ENCODE results near the gene TEAD4.

The TEAD4 gene

DNA sequence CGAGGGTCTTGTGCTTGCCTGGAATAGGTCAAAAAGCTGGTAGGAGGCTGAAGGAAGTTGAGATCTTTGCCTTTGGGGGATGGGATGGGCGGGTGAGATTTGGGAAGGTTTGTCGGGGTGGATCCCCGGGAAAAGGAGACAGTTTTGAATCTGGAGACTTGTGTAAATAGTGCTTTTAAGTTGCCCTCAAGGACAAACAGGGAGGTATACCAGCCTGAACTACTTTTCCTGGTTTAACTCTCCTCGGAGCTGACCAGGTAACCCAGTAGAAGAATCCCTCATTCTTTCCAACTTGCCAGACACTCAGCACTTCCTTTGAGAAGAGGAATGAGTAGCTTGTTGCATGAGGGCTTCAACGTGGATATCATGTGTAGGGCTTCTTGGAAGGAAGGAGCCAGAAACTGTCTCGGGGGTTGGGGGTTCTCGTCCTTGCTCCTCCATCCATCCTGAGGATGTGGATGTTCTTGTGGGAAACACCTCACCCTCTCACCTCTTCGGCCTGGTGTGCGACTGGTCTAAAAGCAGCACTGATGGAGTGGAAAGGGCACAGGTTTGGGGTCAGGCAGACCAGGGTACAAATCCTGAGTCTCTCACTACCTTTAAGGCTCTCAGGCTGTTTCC, 1.9 kb downstream of the TEAD4 start:
- DNase-seq = no peak

GRCh38 chr12:2961705-2962104, 2.5 kb downstream of the TEAD4 start:
- no peak for DNase-seq

GRCh38 chr12:2963154-2963759, 4.1 kb downstream of the TEAD4 start:
- DNase-seq = no peak

GRCh38 chr12:2963760-2964292, 4.6 kb downstream of the TEAD4 start:
- DNase-seq = no peak

DNA sequence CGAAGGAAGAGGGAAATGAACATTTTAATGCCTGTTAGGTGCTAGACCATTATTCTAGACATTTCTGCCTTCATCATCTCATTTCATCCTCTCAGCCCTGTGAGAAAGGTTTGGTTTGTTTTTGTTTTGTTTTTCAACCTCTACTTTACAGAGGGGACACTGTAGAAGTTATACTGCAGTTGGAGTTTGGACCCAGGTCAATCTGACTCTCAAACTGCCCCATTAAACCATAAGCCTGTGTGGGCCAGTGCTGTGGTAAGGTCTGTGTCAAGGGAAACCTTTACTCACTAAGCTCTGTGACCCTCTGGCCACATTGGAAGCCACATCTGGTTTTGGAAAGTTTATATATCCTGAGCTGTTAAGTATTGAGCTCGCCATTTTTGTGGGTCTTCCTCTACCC, 8.5 kb downstream of the TEAD4 start:
- no peak for DNase-seq

GRCh38 chr12:2970744-2971143, 11.5 kb downstream of the TEAD4 start:
- no peak for DNase-seq

- DNase-seq = no peak
These were observed 14.4 kb downstream of the TEAD4 start for GRCh38 chr12:2973566-2973965.

- DNase-seq = no peak
These were observed 15.4 kb downstream of the TEAD4 start for GRCh38 chr12:2974560-2974971.

- no peak for DNase-seq
These were observed 17.4 kb downstream of the TEAD4 start for GRCh38 chr12:2976581-2976996.

GRCh38 chr12:2977776-2978175, 18.6 kb downstream of the TEAD4 start:
- no peak for DNase-seq

DNA sequence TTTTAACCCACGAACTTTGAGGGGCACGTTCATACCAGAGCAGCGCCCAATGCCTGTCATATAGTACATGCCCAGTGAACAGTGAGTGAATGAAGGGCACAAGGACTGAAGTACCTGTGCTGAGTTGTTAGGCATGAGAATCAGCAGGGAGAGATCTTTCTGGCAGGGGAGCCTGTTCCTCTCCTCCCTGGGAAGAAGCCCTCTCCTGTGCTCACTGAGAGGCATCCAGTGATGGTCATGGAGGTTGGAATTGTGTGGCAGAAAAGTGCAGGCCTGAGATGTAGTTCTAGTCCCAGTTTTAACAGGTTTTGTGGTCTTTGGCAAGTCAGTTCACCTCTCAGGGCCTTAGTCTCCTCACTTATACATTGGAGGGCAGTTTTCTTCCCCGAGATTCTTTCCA, 20.6 kb downstream of the TEAD4 start:
- no peak for DNase-seq

GRCh38 chr12:2980630-2981029, 21.4 kb downstream of the TEAD4 start:
- DNase-seq = no peak

DNA sequence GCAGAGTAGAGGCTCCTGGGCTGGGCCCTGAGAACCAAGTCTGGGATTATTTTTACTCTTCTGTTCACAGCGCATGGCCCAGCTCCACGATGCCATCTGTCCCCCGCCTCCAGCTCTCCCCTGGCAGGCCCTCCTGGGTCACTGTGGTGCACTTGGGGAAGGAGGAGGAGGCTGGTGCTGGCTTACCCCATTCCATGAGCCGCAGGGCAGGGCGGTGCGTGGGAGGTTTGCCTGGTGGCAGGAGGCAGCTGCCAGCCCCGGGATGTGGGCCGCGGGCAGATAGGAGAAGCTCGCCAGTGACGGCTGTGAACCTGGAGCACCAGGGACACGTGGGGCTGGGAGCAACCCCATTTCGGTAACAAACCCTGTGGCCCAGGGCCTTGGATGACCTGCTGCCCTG, 23.2 kb downstream of the TEAD4 start:
- DNase-seq = no peak

GRCh38 chr12:2984249-2984648, 25.1 kb downstream of the TEAD4 start:
- DNase-seq = no peak

GRCh38 chr12:2984698-2985097, 25.5 kb downstream of the TEAD4 start:
- no peak for DNase-seq

- DNase-seq = no peak
These were observed 27.7 kb downstream of the TEAD4 start for GRCh38 chr12:2986876-2987275.

DNA sequence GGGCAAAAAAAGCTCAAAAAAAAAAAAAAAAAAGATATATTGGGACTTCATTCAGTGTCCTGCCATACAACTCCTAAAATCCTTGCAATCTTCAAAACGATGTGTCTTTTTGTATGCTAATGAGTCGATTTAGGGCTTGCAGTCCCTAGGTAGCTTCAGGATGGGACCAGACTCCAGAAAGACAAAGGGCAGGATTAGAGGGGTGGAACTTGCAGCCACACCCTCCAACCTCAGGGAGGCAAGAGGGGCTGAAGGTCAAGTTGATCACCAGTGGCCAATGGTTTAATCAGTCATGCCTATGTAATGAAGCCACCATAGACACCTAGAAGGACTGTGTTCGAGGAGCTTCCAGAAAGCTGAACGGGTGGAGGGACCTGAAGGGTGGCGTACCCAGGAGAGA, 29.3 kb downstream of the TEAD4 start:
- DNase-seq = no peak

DNA sequence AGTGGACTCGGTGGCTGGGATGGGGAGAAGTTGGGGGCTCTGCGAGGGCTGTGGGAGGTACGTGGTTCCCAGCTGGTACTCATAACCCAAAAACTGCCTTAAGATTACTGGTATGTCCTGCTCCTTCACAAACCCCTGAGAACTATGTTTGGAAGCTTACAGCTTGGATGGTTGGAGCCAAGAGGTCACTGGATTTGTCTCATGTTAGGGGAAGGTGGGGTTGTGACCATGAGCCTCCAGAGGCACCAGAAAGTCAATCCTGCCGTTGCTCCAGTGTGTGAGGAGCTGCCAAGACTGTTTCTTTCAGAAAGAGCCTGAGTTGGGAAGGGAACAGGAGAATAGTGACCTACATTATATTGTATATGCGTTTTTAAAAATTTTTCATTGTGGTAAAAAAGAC, 33.5 kb downstream of the TEAD4 start:
- DNase-seq = no peak

DNA sequence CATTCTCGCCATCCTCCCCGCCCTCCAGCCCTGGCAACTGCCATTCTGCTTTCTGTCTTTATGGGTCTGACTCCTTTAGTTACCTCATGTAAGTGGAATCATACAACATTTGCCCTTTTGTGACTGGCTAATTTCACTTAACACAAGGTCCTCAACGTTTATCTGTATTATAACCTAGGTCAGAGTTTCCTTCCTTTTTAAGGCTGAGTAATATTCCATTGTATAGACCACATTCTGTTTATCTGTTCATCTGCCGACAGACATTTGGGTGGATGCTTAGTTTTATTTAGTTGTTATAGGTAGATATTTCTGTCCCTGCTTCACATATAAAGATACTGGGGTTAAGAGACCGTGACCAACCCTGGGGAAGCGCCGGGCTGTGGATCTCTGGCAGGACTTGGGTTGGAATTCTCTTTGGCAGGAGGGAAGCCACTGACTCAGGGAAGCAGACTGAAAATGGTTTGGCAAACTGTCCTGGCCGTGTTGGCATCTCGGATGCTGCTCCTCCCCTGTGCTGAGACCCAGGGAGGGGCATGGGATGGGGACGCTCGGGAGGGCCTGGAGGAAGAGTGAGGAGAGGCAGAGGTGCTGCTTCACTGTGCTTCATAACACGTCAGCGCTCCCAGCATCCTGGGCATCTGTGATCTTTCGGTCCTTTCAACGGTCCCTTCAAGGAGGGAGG, 38.9 kb downstream of the TEAD4 start:
- no peak for DNase-seq

GRCh38 chr12:2998789-2999264, 39.6 kb downstream of the TEAD4 start:
- DNase-seq = no peak

- no peak for DNase-seq
These were observed 40.2 kb downstream of the TEAD4 start for GRCh38 chr12:2999265-2999841.

DNA sequence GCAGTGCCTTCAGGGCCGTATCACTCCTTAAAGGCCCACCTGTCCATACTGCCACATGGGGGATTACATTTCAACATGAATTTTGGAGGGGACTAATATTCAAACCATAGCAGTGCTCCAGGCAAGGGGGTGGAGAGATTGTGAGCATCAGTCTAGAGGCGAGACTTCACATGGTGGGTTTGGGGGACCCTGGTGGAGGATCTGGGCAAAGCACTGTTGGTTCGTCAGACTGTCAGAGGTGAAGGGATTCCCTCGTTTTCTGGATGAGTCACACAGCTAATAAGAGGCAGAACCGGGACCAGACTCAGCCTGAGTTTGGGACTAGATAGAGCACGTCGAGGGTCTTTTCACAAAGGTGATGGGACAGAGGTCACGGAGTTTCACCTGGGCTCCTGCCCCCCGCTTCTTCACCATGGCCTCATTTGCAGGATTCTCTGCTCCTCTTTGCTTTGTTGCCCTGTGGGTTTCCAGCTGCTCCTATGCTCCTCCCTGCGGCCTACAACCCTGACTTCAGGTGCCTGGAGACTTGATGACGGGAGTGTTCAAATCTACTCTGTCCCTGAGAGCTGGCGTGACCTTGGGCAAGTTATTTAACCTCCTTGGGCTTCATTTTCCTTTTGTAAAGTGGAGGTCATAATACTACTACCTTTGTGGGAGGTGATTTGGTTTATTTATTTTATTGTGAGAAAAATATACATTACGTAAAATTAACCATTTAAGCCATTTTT, 41.5 kb downstream of the TEAD4 start:
- DNase-seq = no peak

GRCh38 chr12:3002646-3003045, 43.4 kb downstream of the TEAD4 start:
- DNase-seq = no peak

Measured in CD4-positive, alpha-beta T cell treated with Interleukin-12 subunit alpha and Interleukin-12 subunit beta, for 1 hour (primary cell).